CD4-positive, alpha-beta T cell (primary cell): ENCODE measurements around the gene SMYD3. TPM values are rescaled to one million over a fixed set of nuclear protein-coding genes. Genes with fewer than 3 reads are reported as not detected.

ENCODE experiments used
- ATAC-seq: fragments of 200-7000 bp; cut with Tn5 transposase; one replicate; pipeline ENCODE4 v1.10.0; 2022; ENCODE audit warnings: mild to moderate bottlenecking; ENCODE audit not compliant: poor library complexity
- CTCF ChIA-PET: fragments of 350-600 bp; sonication (Branson Sonifier 250); formaldehyde crosslinking; loops from one replicate; lab custom pipeline; 2021; ENCODE audit warnings: antibody characterized with exemption, inconsistent platforms; lab: Charles Lee
- POLR2A ChIA-PET: fragments of 350-600 bp; sonication (Branson Sonifier 250); formaldehyde crosslinking; loops from one replicate; lab custom pipeline; 2021; ENCODE audit warnings: antibody characterized with exemption, inconsistent platforms; lab: Charles Lee
- DNase-seq, 14 experiments: peaks; one replicate each; pipeline ENCODE4 v3.0.0-alpha.2; 2013 to 2020; ENCODE audit warnings: mixed read lengths in 2 of 14
- H3K27ac ChIP-seq, 2 donors: one replicate each; pipeline versions ENCODE4 v1.5.1 to v1.7.0; 2013; ENCODE audit warnings: low read length in 2 of 2, low read depth in 1 of 2, mild to moderate bottlenecking in 1 of 2
- H3K27me3 ChIP-seq, 2 experiments: 1 replicate in 1 of 2; 2 replicates in 1 of 2; pipeline versions ENCODE4 v1.6.1 to v1.7.0; 2013; ENCODE audit warnings: low read length in 2 of 2, control low read depth in 1 of 2, mild to moderate bottlenecking in 1 of 2, moderate library complexity in 1 of 2; ENCODE audit not compliant: insufficient read depth in 2 of 2, control insufficient read depth in 1 of 2
- H3K36me3 ChIP-seq: one replicate; pipeline ENCODE4 v1.6.1; 2013; ENCODE audit warnings: low read length, control low read depth; ENCODE audit not compliant: insufficient read depth
- H3K4me1 ChIP-seq: one replicate; pipeline ENCODE4 v1.6.1; 2013; ENCODE audit warnings: low read length, control low read depth; ENCODE audit not compliant: insufficient read depth
- H3K4me3 ChIP-seq: one replicate; pipeline ENCODE4 v1.5.1; 2013; ENCODE audit warnings: mild to moderate bottlenecking, low read length, moderate library complexity
- H3K9me3 ChIP-seq, 2 experiments: 1 replicate in 1 of 2; 2 replicates in 1 of 2; pipeline versions ENCODE4 v1.6.1 to v1.7.0; 2013; ENCODE audit warnings: low read length in 2 of 2, mild to moderate bottlenecking in 2 of 2, control low read depth in 1 of 2, moderate library complexity in 1 of 2; ENCODE audit not compliant: control insufficient read depth in 1 of 2, insufficient read depth in 1 of 2
- H3K27ac Mint-ChIP-seq: one replicate; pipeline ENCODE4 v1.8.0; 2020; ENCODE audit warnings: mixed read lengths
- H3K27me3 Mint-ChIP-seq: one replicate; pipeline ENCODE4 v1.8.0; 2021; ENCODE audit warnings: mixed read lengths
- H3K36me3 Mint-ChIP-seq: one replicate; pipeline ENCODE4 v1.8.0; 2021; ENCODE audit warnings: low read depth, mixed read lengths
- H3K4me1 Mint-ChIP-seq: one replicate; pipeline ENCODE4 v1.8.0; 2021; ENCODE audit warnings: low read depth, mixed read lengths
- H3K4me3 Mint-ChIP-seq: one replicate; pipeline ENCODE4 v1.8.0; 2020; ENCODE audit warnings: mild to moderate bottlenecking, mixed read lengths
- H3K9me3 Mint-ChIP-seq: one replicate; pipeline ENCODE4 v1.8.0; 2020; ENCODE audit warnings: mixed read lengths
- intact Hi-C, 2 experiments: fragments of 100-400 bp; cut with DNase I in 1 of 2; cut with micrococcal nuclease in 1 of 2; formaldehyde crosslinking; loops; one replicate each; pipeline versions ENCODE4 v1.15.1 to v1.9.0; 2023 to 2025; cut with DNase I, micrococcal nuclease
- total RNA-seq, 174 experiments: library from RNA in 2 of 174; stranded (reverse) in 2 of 174; gene quantifications; one replicate each; pipeline ENCODE4 v1.2.3 and lab custom pipeline; 2021 to 2026
- TF ChIP-seq, protein P1 (sequence below): fragments of 200-600 bp; IDR thresholded peaks from one replicate; pipeline ENCODE4 v1.8.0; 2022; ENCODE audit warnings: antibody characterized with exemption, mild to moderate bottlenecking

The SMYD3 gene
- total RNA-seq, 2 experiments from 2014 or later = 18.8 to 19.6 TPM

DNA sequence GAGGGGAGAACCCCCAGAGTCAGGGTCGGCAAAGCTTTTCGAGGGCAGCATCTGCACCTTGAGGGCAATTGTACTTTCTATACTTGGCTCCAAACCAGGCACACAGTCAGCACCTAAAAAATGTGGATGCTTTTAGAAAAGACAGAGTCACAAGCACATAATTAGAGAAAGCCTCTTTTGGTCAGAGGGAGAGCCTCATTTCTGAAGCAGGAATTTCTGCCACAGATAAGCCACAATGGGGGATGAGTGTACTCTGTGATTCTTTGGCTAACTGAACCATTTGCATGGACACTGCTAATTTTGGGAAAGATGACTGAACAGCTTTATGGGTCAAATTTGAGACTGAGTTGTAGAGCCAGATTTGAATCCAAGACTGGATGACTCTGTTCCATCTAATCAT, 716.6 kb downstream of the SMYD3 start:
- Mint-ChIP-seq H3K4me3 (no peak overlapping the region), H3K4me1 (no peaks in the 10 kb centered on the region), H3K27ac (no peak overlapping the region), H3K36me3 (no peaks in the 10 kb centered on the region), H3K27me3 (no peaks in the 10 kb centered on the region), H3K9me3 (no peaks in the 10 kb centered on the region)
- intact Hi-C loops = no loop called here
- TF ChIP-seq, protein P1, sequence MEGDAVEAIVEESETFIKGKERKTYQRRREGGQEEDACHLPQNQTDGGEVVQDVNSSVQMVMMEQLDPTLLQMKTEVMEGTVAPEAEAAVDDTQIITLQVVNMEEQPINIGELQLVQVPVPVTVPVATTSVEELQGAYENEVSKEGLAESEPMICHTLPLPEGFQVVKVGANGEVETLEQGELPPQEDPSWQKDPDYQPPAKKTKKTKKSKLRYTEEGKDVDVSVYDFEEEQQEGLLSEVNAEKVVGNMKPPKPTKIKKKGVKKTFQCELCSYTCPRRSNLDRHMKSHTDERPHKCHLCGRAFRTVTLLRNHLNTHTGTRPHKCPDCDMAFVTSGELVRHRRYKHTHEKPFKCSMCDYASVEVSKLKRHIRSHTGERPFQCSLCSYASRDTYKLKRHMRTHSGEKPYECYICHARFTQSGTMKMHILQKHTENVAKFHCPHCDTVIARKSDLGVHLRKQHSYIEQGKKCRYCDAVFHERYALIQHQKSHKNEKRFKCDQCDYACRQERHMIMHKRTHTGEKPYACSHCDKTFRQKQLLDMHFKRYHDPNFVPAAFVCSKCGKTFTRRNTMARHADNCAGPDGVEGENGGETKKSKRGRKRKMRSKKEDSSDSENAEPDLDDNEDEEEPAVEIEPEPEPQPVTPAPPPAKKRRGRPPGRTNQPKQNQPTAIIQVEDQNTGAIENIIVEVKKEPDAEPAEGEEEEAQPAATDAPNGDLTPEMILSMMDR = no peak
- POLR2A ChIA-PET = no interaction called here
- DNase-seq = no peak
- no peaks in the 10 kb centered on the region for H3K36me3 ChIP-seq
- CTCF ChIA-PET = no interaction called here
- no peak overlapping the region for H3K4me3 ChIP-seq
- no peaks in the 10 kb centered on the region for H3K9me3 ChIP-seq
- H3K4me1 ChIP-seq = no peaks in the 10 kb centered on the region
- ATAC-seq = no peak
- no peak overlapping the region for H3K27ac ChIP-seq
- H3K27me3 ChIP-seq = no peaks in the 10 kb centered on the region

DNA sequence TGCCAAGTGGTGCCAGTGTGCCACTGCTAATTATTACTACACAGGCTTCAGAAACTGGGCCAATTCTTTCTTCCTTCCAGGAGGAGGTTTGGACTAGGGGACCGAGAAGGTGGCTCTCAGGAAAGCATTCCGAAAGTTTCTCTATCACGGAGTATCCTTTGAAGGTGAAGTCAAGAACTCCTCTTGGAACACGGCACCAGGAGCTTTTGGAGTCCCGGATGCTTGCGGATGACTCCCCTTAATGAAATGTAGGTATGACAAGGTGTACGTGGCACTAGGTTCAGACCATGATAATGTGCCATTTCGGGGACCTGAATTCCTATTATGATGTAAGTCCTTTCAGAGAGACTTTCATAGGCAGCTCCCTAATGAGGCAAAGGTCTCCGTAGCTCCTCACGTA, 718.2 kb downstream of the SMYD3 start:
- Mint-ChIP-seq H3K9me3 (no peaks in the 10 kb centered on the region), H3K27me3 (no peaks in the 10 kb centered on the region), H3K4me3 (no peak overlapping the region), H3K4me1 (no peaks in the 10 kb centered on the region), H3K27ac (no peak overlapping the region), H3K36me3 (no peaks in the 10 kb centered on the region)
- no peak for ATAC-seq
- intact Hi-C loops = no loop called here
- H3K4me3 ChIP-seq = no peak overlapping the region
- no peaks in the 10 kb centered on the region for H3K4me1 ChIP-seq
- TF ChIP-seq, protein P1 = no peak
- H3K36me3 ChIP-seq = no peaks in the 10 kb centered on the region
- H3K27me3 ChIP-seq = no peaks in the 10 kb centered on the region
- no peaks in the 10 kb centered on the region for H3K9me3 ChIP-seq
- CTCF ChIA-PET = no interaction called here
- no peak for DNase-seq
- H3K27ac ChIP-seq = no peak overlapping the region
- POLR2A ChIA-PET = no interaction called here

DNA sequence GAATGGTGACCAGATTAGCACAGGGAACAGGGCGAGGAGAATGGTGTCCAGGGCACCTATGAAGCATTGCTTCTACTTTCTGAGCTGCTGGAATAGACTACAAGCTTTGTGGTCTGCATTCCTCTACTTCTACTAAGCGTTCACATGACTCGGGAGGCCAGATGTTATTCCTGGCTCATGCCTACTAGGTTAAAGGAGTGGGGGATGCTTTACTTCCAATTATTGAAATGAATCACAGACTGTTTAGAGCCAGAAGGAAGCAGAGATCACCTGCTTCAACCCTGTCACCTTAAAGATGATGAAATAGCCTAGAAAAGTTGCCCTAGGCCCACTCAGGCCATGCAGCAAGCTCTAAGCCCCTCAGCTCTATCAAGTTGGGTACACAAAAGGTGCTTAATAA, 718.8 kb downstream of the SMYD3 start:
- Histone ChIP-seq H3K27ac (no peak overlapping the region), H3K4me3 (no peak overlapping the region), H3K36me3 (no peaks in the 10 kb centered on the region), H3K27me3 (no peaks in the 10 kb centered on the region), H3K9me3 (no peaks in the 10 kb centered on the region), H3K4me1 (no peaks in the 10 kb centered on the region)
- TF ChIP-seq, protein P1 = no peak
- DNase-seq = no peak
- H3K27ac Mint-ChIP-seq = no peak overlapping the region
- intact Hi-C loops = no loop called here
- CTCF ChIA-PET = no interaction called here
- no peaks in the 10 kb centered on the region for H3K9me3 Mint-ChIP-seq
- no peaks in the 10 kb centered on the region for H3K27me3 Mint-ChIP-seq
- H3K4me3 Mint-ChIP-seq = no peak overlapping the region
- no peak for ATAC-seq
- POLR2A ChIA-PET = no interaction called here
- no peaks in the 10 kb centered on the region for H3K4me1 Mint-ChIP-seq
- H3K36me3 Mint-ChIP-seq = no peaks in the 10 kb centered on the region
